LHCN-M2 (cell line): Measurements from ENCODE around the gene RICTOR. TPM values are rescaled to one million over a fixed set of nuclear protein-coding genes. Genes with fewer than 3 reads are reported as not detected.
"Not testable (repeated sequence)": the region's sequence is repeated elsewhere in the genome, so short reads cannot be mapped to it uniquely, and the experiment has no call there.

Source experiments
- DNase-seq: peaks from one replicate; pipeline ENCODE4 v3.0.0-alpha.2; 2012; ENCODE audit warnings: low read depth
- total RNA-seq: library from RNA; depleted of rRNA; stranded (reverse); fragments of >200 nt; gene quantifications from 2 replicates; pipeline ENCODE4 v1.2.3, GENCODE V29; 2014

RICTOR gene
- total RNA-seq, 1 experiment from 2014 or later = 17.3 TPM

GRCh38 chr5:39009981-39010380, 64.2 kb downstream of the RICTOR start:
- DNase-seq = no peak

GRCh38 chr5:39009280-39009679, 64.9 kb downstream of the RICTOR start:
- DNase-seq = no peak

- DNase-seq = no peak
These were observed 67.5 kb downstream of the RICTOR start for GRCh38 chr5:39006650-39007049.

- DNase-seq = no peak
These were observed 68.5 kb downstream of the RICTOR start for GRCh38 chr5:39005566-39006232.

GRCh38 chr5:39001683-39002082, 72.5 kb downstream of the RICTOR start:
- DNase-seq = no peak

- no peak for DNase-seq
These were observed 75.2 kb downstream of the RICTOR start for GRCh38 chr5:38999037-38999436.

- DNase-seq = peak; percentile 93
These were observed 76.6 kb downstream of the RICTOR start for GRCh38 chr5:38997591-38997990.

GRCh38 chr5:38996123-38996522, 78.1 kb downstream of the RICTOR start:
- DNase-seq = no peak

- peak; percentile 74 for DNase-seq
These were observed 79.8 kb downstream of the RICTOR start for GRCh38 chr5:38994324-38994927.

GRCh38 chr5:38989974-38990719, 84.1 kb downstream of the RICTOR start:
- DNase-seq = not testable (repeated sequence)

GRCh38 chr5:38985909-38986452, 88.2 kb downstream of the RICTOR start:
- no peak for DNase-seq

GRCh38 chr5:38979535-38979934, 94.7 kb downstream of the RICTOR start:
- DNase-seq = no peak

- no peak for DNase-seq
These were observed 96.2 kb downstream of the RICTOR start for GRCh38 chr5:38978036-38978435.

GRCh38 chr5:38968665-38969064, 105.5 kb downstream of the RICTOR start:
- no peak for DNase-seq

GRCh38 chr5:38961691-38962090, 112.5 kb downstream of the RICTOR start:
- no peak for DNase-seq

GRCh38 chr5:38953426-38954012, 120.7 kb downstream of the RICTOR start:
- DNase-seq = no peak

- peak; percentile 13 for DNase-seq
These were observed 125.7 kb downstream of the RICTOR start for GRCh38 chr5:38948501-38948900.

GRCh38 chr5:38944282-38944681, 129.9 kb downstream of the RICTOR start:
- no peak for DNase-seq

- no peak for DNase-seq
These were observed 132.3 kb downstream of the RICTOR start for GRCh38 chr5:38941912-38942311.

- no peak for DNase-seq
These were observed 133.9 kb downstream of the RICTOR start for GRCh38 chr5:38940230-38940858.

- no peak for DNase-seq
These were observed 135.2 kb downstream of the RICTOR start for GRCh38 chr5:38938973-38939372.

- peak; percentile 26 for DNase-seq
These were observed 135.8 kb downstream of the RICTOR start for GRCh38 chr5:38938424-38938823.
